Activated CD4-positive, alpha-beta T cell treated with anti-CD3 and anti-CD28 coated beads, Interleukin-2, amount 50 U/mL, for 48 hours (primary cell): ENCODE results near the gene GNAO1.

ENCODE experiments used
- DNase-seq, 2 experiments: peaks; one replicate each; pipeline ENCODE4 v3.0.0-alpha.2; 2020

Gene GNAO1

DNA sequence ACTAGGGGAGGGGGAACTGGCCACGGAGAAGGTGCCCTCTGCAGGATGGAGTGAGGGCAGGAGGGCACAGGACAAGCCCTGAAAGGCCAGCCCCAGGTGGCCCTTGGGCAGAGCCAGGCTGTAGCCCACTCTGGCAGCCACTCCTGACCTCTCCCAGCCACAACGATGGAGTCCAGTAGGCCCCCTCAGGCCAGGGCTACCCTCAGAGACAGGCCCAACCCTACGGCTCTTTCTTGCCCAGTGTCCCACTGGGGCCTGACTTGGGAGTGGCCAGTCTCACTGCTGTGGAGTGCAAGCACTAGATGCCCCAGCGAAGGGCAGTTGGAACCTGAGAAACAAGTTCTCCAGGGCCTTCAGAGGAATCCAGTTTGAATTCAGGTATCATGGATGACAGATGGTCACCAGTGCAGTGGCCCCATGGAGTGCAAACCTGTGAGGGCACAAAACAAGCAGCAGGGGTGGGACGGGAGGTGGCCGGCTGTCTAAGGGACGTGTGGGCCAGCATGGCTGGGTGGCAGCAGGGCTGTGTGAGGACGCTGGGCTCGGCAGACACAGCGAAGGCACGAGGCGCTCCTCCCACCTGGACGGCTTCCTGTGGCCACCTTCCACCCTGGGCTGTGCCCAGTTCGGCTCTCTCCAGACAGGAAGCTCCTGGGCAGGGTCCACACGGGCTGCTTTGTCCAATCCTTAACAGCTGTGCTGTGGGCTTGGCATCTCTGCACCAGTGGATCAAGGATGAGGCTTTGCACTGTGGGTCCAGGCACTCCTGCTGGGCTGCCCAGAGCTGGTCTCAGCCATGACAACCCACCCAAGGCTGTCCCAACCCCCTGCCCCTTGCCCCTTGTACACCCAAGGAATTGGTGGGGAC is 162.0 kb downstream of the GNAO1 start:
- no peak for DNase-seq

DNA sequence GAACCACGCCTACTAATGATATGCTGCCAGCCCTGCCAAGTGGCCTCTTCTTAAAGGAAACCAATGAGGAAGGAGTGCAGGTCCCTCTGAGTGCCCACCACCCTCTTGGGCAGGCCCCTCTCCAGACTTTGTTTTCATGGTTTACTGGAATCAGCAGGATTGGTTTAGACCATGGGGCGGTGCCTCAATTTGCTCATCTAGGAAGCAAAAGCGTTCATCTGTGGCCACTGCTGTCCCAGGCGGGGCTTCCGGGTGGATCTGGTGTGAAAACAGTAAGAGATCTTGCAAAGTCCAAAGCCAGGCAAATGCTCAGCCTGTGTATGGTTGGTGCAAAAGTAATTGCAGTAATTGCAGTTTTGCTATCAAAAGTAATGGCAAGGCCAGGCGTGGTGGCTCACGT is 162.7 kb downstream of the GNAO1 start:
- DNase-seq = no peak

DNA sequence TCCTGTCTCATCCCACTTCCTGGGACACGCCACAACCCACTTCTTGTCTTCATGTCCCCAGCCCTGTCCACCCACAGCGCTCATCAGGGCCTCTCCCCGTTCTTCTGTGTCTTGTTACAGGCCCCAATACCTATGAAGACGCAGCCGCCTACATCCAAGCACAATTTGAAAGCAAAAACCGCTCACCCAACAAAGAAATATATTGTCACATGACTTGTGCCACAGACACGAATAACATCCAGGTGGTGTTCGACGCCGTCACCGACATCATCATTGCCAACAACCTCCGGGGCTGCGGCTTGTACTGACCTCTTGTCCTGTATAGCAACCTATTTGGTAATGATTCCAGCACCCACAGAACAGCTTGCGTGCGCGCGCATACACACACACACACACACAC is 163.5 kb downstream of the GNAO1 start:
- no peak for DNase-seq

DNA sequence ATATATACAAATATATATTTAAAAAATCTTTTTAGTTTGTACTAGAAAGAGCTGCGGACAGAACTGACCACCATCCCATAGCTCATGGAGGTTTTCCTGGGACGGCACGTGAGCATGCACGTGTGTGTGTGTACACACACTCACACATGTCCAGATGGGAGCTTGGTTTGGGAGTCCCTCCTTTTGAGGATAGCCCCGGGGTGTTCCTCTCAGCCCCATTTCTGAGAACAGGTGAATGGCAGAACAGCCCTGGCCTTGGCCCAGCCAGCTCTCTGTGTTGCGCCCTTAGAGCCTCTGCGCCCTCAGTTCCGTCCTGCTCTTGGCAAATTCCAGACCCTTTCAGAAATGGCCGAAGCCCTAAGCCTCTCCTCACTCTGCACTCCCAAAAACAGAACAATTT is 163.9 kb downstream of the GNAO1 start:
- no peak for DNase-seq

DNA sequence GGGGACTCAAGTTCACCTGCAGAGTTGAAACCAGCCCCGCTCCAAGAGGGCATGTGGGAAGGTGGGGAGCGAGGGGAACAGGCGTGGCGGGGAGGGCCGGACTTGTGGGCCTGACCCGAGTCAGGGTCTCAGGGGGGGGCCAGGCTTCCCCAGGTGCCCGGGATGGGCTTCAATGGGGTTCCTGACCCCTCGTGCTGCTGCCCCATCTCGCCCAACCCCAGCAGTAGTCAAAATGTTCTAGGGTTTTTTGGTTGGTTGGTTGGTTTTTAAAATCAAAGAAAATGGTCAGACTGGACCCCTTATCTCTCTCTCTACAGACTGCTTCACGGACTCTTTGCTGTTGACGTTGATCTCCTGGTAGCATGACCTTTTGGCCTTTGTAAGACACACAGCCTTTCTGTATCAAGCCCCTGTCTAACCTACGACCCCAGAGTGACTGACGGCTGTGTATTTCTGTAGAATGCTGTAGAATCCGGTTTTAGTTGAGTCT is 164.5 kb downstream of the GNAO1 start:
- DNase-seq = no peak

DNA sequence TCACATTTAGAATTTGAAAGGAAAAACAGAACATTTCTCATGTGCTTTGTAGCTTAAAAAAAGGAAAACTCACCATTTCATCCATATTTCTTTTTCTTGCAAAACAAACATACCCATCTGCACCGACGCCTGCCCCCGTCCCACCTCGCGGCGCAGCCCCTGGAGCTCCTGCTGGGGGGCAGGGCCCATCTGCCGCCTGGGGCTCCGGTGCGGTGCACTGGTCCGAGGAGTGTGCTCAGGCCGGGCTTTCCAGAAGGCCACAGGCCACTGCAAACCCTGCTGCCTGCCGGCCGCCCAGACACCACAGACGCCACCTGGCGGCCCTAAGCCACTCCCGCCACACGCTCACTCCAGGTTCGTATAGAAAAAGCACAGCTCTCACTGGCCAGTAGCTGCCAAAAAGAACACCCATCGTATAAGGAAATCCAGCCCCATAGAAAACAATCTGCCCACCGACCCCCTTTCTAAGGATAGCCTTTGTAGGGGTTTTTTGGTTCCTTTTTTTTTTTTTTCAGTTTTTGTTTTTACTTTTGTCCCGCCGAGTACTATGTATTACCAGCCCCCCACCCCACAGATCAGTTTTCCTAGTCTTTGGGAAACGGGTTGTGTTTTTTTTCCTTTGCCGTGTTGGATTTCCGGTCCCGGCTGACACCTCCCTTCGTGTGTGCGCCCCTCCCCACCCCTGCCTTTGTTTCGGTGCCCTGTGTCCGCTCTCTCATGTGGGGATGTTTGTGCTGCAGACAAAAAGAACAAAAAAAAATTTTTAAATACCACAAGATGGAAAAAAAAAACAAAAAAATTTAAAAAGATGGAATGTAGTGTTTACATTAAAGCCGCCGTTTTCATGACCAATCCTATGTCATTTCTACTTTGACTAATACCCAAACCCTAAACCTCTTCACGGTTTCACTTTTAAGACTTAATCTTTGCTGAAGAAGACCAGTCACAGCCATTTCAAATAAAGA is 165.3 kb downstream of the GNAO1 start:
- peak; percentile 59 to 69 for DNase-seq

DNA sequence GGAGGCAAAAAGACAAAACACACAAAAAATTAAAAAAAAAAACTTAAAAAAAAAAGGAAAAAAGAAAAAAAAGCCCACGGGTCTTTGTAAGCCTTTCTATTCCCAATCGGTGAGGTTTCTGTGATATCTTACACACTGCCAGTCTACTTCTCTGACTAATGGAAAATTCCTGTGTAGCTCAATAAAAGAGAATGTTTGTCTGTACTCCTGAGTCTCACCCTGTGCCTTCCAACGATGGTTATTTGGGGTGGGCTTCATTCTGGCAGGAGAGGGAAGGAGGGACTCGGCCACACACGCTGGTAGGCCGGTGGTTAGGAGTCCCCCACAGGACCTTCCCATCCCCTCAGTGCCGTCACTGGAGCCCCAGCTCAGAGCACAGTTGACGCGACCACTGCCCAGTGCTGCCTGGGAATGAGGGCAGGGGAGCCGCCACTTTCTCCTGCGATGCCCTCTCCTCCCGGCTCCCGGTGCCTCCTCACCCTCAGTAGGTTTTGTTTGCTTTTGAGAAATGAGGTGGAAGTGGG is 166.0 kb downstream of the GNAO1 start:
- no peak for DNase-seq

DNA sequence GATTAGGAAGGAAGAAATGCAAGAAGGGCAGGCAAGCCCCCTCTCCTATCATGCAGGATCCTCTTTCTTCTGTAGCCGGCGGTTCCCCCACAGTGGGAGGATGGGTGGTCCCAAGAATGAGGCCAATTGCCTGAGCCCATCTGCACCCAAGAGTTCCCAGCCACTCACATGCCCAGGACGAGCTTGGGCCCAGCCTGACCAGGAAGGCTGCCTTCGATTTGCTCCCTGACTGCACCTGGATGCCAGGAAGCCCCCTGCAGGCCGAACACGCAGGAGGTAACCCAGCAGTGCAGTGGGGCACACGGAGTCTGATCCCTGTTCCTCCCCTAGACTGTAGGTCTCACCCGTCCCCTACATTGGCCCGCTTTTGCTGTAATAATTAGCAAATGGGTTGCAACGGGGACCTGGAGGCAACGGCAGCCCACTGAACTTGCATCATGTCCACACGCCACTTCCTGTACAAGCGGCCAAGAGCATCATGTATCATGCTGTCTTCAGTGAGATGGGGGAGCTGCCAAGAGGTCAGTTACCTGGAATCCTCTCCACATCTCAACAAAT is 166.6 kb downstream of the GNAO1 start:
- no peak for DNase-seq

DNA sequence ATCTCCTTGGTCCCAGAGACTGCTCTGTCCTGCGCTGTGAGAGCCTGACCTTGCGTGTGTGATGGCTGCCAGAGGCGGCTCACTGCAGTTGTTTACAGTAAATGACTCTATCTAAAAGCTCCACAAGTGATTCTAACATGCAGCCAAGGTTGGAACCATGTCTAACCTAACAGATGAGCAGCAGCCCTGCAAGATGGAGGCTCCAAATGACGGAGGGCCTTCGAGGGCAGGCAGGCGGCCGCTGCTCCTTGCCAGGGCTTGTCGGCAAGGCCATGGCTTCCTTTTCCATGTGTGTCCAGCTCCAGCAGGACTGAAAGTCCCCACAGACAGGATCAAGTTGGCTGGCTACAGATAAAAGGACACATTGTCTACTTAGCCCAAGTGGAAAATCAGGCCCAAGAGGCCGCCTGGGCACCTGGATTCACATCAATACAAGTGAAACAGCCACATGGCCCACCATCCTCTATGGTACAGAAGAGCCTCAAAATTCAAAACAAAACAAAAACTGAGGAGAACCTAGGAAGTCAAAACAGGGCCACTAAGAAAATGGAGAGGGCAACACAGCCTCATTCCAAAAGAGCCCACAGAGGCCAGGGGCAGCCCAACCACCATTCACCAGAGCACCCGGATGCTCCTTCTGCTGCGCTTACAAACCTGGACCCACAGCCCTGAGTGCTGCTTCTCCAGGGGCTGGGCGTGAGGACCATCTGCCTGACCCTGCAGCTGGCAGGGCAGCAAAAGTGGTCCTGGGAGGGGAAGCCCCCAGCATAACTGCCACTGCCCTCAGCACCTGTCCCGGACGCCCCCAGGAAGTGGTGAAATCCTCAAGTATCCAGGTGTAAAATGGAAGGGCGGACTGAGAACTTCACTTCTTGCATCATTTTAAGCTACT is 169.1 kb downstream of the GNAO1 start:
- DNase-seq = peak in 1 of 2 experiments; percentile 2

DNA sequence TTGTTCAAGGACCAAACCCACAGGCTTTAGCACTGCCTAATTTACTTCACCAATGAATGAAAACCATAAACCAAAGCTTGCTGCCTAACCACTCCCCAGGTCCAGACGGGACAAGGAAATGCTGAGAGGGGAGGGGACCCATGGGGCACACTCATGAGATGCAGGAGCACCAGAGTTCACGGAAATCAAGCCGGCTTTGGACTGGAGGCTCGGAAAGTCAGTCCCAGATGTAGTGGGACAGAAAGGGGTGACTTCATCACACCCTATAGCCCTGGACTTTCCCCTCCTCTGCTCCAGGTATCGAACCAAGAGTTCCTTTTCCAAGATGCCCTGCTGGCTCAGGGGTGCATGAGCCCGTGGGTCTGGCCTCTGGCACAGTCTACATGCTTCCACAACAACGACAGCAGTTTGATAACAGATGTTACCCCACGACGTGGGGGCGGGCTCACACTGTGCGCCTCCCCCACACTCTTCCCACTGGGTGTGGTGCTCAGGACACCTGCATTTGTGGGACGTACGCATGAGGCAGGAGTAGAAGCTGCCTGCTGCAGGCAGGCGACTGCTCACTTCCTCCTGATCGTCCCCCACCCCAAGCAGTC is 170.9 kb downstream of the GNAO1 start:
- DNase-seq = peak in 1 of 2 experiments; percentile 1

DNA sequence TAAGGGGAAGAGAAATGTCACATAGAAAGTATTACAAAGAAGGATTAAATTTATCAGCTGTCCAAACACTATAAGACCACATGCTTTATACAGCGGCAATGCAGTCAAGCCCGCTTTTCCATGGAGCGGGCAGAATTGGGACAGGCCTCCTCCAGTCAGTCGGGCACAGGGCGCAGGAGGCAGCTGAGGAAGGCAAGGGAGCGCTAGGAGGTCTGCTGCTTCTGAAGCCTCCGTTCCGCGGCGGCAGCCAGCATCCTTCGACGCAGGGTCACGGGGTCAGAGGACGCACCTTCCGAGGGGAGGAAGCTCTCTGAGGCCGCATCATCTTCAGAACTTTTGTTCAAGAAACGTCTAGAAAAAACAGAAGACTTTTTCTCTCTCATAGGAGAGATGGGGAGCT is 171.4 kb downstream of the GNAO1 start:
- no peak for DNase-seq

DNA sequence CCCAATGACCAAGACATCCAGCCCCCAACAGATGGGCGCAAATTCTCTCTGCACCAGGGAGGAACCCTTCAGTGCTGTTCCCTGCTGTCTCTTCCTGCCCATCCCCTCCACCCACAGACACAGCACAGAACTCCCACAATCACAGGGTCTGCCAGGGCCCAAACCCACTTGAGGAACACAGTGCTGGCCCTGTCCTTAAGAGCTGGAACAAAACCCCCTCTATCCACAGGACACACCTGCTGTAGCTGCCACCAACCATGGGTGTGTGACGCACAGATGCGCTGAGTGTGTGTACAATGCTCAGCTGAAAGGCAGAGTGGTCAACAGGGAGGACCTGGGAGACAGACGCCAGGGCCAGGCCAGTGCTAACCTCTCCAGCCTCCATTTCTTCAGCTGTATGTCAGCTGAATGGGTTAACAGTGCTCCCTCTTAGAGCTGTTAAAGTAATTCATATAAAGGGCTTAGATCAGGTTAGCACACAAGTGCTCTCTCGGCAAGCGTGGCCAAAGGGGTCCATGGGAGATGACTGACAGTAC is 172.0 kb downstream of the GNAO1 start:
- no peak for DNase-seq

DNA sequence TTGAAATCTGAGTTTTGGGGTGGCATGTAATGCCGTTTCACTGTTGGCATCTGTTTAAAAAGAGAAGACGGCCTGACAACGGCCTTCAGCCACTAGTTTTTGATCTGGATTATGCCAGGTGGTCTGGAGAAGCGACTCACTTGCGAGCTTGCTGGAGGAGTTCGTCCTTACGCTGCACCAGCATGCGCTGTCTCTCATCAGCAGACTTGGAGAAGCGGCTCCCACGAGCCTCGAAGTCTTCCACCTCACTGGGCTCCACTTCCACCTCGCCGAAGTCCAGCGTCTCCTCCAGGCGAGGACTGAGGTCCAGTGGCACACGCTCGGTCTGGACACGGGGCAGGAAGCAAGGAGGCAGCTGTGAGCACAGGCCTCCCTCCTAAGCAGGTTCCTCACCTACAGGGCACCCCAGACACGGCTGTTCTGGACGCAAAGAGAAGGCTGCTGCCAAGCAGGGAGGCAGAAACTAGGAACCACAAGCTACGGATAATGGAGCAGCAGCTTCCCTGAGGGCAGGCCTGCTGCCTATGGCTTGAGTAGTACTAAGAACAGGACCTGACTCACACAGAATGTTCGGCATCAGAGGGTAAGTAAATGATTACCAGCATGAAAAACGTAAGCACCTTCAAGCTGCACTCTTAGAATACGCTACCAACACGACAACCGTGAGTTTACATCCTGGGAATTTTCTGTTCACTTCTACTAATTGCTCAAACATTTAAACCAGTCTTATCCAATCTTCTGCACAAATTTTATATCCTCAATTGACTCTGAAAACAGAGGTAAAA is 172.7 kb downstream of the GNAO1 start:
- no peak for DNase-seq

DNA sequence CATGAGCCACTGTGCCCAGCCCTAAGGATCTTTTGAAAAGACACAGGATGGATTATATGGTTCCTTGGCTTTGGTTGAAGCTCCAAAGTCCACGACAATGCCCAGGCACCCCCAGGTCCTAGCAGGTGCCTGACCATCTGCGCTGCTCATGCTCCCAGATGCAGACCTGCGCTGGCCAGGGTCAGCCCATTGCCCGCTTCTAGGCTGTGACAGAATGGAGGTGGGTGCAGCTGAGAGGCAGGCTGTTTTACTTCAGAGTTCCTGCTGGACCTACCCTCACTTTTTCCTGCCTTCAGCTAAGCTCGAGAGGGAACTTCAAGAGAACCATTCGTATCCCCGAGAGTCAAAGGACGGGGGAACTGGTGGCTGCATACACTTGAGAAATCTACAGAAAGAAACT is 173.6 kb downstream of the GNAO1 start:
- no peak for DNase-seq

DNA sequence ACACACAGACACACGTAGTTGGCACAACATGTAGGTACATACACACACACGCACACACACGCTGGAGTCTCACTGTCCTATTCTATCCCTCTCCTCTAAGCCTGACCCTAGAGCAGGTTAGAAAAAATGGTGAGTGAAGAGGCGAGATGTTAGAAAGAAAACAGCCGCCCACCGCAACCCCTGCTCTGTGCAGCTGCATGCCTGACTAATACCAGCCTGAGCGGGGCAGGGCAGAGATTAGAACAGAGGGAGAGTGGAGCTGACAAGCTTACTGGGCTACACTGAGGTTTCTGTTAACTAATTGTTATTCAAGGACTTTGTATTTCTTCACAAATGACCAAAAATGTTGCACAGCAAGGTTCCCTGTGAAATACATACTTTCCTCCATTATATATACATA is 174.3 kb downstream of the GNAO1 start:
- no peak for DNase-seq

DNA sequence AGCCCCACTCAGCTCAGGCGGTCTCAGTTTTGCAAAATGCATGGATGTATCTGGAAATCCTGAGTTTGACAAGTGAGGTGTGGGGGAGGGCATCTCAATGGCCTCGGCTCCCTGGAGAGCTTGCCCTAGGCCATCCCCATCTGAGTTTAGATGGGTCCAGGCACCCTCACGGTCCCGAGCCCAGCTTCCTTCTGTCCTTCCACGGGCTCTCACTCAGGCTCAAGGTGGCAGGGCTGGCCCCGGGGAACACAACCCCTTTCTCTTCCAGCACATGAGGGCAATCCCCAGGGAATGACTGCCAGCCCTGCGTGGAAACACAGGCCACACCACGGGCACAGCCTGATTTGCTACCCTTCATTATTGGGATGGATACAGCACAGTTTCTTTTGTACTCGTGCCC is 175.7 kb downstream of the GNAO1 start:
- DNase-seq = no peak

DNA sequence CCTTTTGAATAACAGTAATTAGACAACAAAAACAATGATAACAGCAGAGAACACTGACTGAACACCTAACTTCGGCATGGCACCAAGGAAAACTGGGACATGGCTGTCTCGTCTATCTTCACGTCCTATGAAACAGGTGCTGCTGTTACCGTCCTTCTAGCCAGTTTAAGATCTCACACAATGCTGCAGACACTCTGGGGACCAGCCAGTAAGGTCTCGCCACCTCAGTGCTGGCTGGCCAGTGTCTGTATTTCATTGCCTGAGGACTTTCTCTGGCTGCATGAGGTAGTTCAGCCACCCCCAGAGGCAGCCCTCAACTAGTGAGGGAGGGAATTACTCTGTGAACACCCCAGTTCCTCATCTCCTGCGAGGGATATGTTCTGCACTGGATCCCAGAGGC is 176.5 kb downstream of the GNAO1 start:
- DNase-seq = no peak

DNA sequence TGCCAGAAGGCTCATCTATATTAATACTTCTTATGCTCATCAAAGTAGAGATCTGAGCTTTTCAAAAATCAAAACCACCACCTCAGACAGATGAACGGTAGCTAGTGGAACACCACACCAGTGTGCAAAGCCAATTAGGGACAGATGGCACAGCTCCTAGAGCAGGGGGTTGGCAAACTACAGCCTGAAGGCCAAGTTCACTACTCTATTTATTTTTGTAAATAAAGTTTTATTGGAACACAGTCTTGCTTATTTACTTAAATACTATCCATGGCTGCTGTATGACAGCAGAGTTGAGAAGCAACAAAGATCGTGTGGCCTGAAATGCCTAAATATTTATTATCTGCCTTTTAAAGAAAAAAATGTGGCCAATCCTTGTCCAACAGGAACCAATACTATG is 177.3 kb downstream of the GNAO1 start:
- DNase-seq = no peak

DNA sequence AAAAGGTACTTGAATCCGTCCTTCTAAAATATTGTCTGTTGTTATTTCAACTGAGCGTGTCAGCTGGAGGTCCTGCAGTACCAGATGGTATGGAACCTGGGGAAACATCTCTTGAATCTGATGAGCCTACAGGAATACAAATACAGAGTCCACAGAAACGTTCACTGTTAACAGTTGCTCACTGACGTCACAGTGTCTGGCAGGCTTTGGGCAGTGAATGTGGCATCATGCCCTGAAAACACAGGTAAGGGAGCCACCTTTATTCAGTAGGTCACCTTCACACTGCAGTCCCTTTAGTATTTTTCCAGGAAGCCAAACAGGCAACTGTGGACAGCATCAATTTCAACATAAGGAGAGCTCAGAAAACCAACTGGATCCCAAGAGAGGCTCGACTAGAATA is 177.9 kb downstream of the GNAO1 start:
- DNase-seq = no peak

DNA sequence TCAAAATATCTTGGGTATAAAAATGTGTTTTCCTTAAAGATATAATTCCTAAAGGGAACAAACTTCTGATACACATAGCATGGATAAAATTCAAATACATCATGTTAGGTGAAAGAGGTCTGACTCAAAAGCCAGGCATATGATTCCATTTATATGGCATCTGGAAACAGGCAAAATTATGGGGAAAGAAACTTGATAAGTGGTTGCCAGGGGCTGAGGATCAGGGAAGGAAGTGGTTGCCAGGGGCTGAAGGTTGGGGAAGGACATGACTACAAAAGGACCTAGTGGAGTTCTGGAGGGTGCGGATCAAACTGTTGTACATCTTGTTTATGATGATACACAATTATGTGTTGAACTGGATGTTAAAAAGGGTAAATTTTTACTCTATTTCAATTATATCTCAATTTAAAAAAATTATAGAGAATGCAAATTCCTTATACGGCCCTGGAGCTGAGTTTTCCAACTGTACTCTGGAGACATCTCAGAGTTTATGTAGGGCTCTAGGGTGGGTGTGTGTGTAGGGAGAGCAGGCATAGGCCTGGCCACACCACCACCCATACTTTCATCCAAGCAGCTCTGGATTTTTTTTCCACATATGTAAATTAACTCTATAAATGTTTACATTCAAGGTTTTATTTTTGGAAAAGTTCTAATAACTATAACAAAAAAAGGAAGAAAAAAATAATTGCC is 179.0 kb downstream of the GNAO1 start:
- no peak for DNase-seq
